HG03064 (cell line): ENCODE results near the gene SEPTIN7.

Source experiments
- ATAC-seq: cut with Tn5 transposase; IDR thresholded peaks from one replicate; pipeline ENCODE4 v1.9.1; 2021; ENCODE audit warnings: low read depth; ENCODE audit not compliant: unreplicated experiment

SEPTIN7 gene

GRCh38 chr7:35785250-35785649, 15.6 kb upstream of the SEPTIN7 start:
- no peak for ATAC-seq

GRCh38 chr7:35787925-35788324, 12.9 kb upstream of the SEPTIN7 start:
- ATAC-seq = no peak

GRCh38 chr7:35792472-35792871, 8.4 kb upstream of the SEPTIN7 start:
- no peak for ATAC-seq

- ATAC-seq = no peak
These were observed 7.9 kb upstream of the SEPTIN7 start for GRCh38 chr7:35792873-35793489.

GRCh38 chr7:35797311-35797710, 3.5 kb upstream of the SEPTIN7 start:
- ATAC-seq = no peak

- peak; percentile 39 for ATAC-seq
These were observed 775 bp upstream of the SEPTIN7 start for GRCh38 chr7:35799846-35800717.

- peak; percentile 36 for ATAC-seq
These were observed 690 bp downstream of the SEPTIN7 start for GRCh38 chr7:35801392-35802101.

- no peak for ATAC-seq
These were observed 1.2 kb downstream of the SEPTIN7 start for GRCh38 chr7:35802102-35802466.

GRCh38 chr7:35802649-35803048, 1.8 kb downstream of the SEPTIN7 start:
- ATAC-seq = no peak

- no peak for ATAC-seq
These were observed 3.5 kb downstream of the SEPTIN7 start for GRCh38 chr7:35804231-35804970.

- no peak for ATAC-seq
These were observed 5.0 kb downstream of the SEPTIN7 start for GRCh38 chr7:35805876-35806275.

GRCh38 chr7:35816514-35816913, 15.7 kb downstream of the SEPTIN7 start:
- ATAC-seq = no peak

GRCh38 chr7:35817181-35817580, 16.3 kb downstream of the SEPTIN7 start:
- ATAC-seq = no peak

- no peak for ATAC-seq
These were observed 17.1 kb downstream of the SEPTIN7 start for GRCh38 chr7:35817930-35818329.

GRCh38 chr7:35818513-35818912, 17.7 kb downstream of the SEPTIN7 start:
- no peak for ATAC-seq

- ATAC-seq = no peak
These were observed 18.5 kb downstream of the SEPTIN7 start for GRCh38 chr7:35819310-35819709.

- no peak for ATAC-seq
These were observed 19.3 kb downstream of the SEPTIN7 start for GRCh38 chr7:35819954-35820703.

GRCh38 chr7:35820858-35821257, 20.0 kb downstream of the SEPTIN7 start:
- no peak for ATAC-seq

GRCh38 chr7:35823440-35823839, 22.6 kb downstream of the SEPTIN7 start:
- ATAC-seq = no peak

- ATAC-seq = no peak
These were observed 25.1 kb downstream of the SEPTIN7 start for GRCh38 chr7:35825974-35826373.
